Ramos (cell line): ENCODE measurements around the gene RAB4A.
"Not testable (repeated sequence)": the region's sequence is repeated elsewhere in the genome, so short reads cannot be mapped to it uniquely, and the experiment has no call there.

Experiments used
- in situ Hi-C: fragments of 300-500 bp; cut with MboI; formaldehyde crosslinking; loops from one replicate; pipeline ENCODE4 v1.14.3; 2022; ENCODE audit warnings: low sequenced_read_pairs; ENCODE audit not compliant: unreplicated experiment

The RAB4A gene

GRCh38 chr1:229325401-229325800 is 54.5 kb downstream of the RAB4A start:
- in situ Hi-C loops: no loop called here

- in situ Hi-C loops: no loop called here
These were observed 55.1 kb downstream of the RAB4A start for GRCh38 chr1:229325853-229326487.

- in situ Hi-C loops: no loop called here
These were observed 55.7 kb downstream of the RAB4A start for GRCh38 chr1:229326601-229327000.

GRCh38 chr1:229327765-229328164 is 56.9 kb downstream of the RAB4A start:
- in situ Hi-C loops: not testable (repeated sequence)

GRCh38 chr1:229328598-229329362 is 57.9 kb downstream of the RAB4A start:
- in situ Hi-C loops: no loop called here

GRCh38 chr1:229334269-229334668 is 63.4 kb downstream of the RAB4A start:
- in situ Hi-C loops: no loop called here

GRCh38 chr1:229334716-229335115 is 63.8 kb downstream of the RAB4A start:
- in situ Hi-C loops: no loop called here

GRCh38 chr1:229336345-229336744 is 65.4 kb downstream of the RAB4A start:
- in situ Hi-C loops: no loop called here

GRCh38 chr1:229339086-229339485 is 68.2 kb downstream of the RAB4A start:
- in situ Hi-C loops: no loop called here

- in situ Hi-C loops: no loop called here
These were observed 68.6 kb downstream of the RAB4A start for GRCh38 chr1:229339520-229339919.

GRCh38 chr1:229340496-229340895 is 69.6 kb downstream of the RAB4A start:
- in situ Hi-C loops: no loop called here

- in situ Hi-C loops: no loop called here
These were observed 71.1 kb downstream of the RAB4A start for GRCh38 chr1:229341774-229342655.

- in situ Hi-C loops: no loop called here
These were observed 72.0 kb downstream of the RAB4A start, which contains the start of gene CCSAP for GRCh38 chr1:229342656-229343569. CCSAP (minus strand) TSS chr1:229343047; CDS start chr1:229342465, 582 bp downstream.

- in situ Hi-C loops: no loop called here
These were observed 73.2 kb downstream of the RAB4A start for GRCh38 chr1:229344139-229344538.

GRCh38 chr1:229344937-229345684 is 74.2 kb downstream of the RAB4A start:
- in situ Hi-C loops: no loop called here

GRCh38 chr1:229347528-229347927 is 76.6 kb downstream of the RAB4A start:
- in situ Hi-C loops: no loop called here

GRCh38 chr1:229349463-229350385 is 78.8 kb downstream of the RAB4A start:
- in situ Hi-C loops: no loop called here

GRCh38 chr1:229352975-229353374 is 82.1 kb downstream of the RAB4A start:
- in situ Hi-C loops: no loop called here
